HepG2 (cell line): ENCODE data around the gene ZNF593OS. TPM values are rescaled to one million over a fixed set of nuclear protein-coding genes. Genes with fewer than 3 reads are reported as not detected.

Source experiments
- ATAC-seq: fragments of 200-7000 bp; cut with Tn5 transposase; 3 replicates; pipeline ENCODE4 v1.9.1; 2020; ENCODE audit warnings: mild to moderate bottlenecking, moderate library complexity
- BruUV-seq: library from RNA; stranded (reverse); fragments of 400-500 nt; replicated peaks from 2 replicates; lab custom pipeline; 2021; lab: Mats Ljungman, UMichigan
- CTCF ChIA-PET: fragments of 300-600 bp; formaldehyde crosslinking; extraction: SDS; loops from one replicate; lab custom pipeline; 2021; ENCODE audit warnings: low total read pairs, inconsistent platforms, low intra/inter-chr PET ratio; lab: Yijun Ruan, JAX
- POLR2A ChIA-PET: fragments of 350-600 bp; sonication (Branson Sonifier 250); formaldehyde crosslinking; loops from one replicate; lab custom pipeline; 2020; ENCODE audit warnings: antibody characterized with exemption, inconsistent platforms; lab: Yijun Ruan, JAX
- DNase-seq: peaks from one replicate; pipeline ENCODE4 v3.0.0-alpha.2; 2015; ENCODE audit warnings: low spot score
- FAIRE-seq: peaks from 3 replicates; lab custom pipeline; 2011; peaks lifted over from hg19 to GRCh38; lab: Jason Lieb, UNC
- H2AFZ ChIP-seq: one replicate; pipeline ENCODE4 v1.6.1; 2011; ENCODE audit warnings: low read length, inconsistent platforms
- H3K27ac ChIP-seq: fragments of 300-600 bp; 3 replicates; pipeline ENCODE4 v1.8.0; 2011; ENCODE audit warnings: mixed run types, mild to moderate bottlenecking, mixed read lengths, low read length, inconsistent platforms; ENCODE audit not compliant: insufficient read depth; ENCODE audit errors: extremely low read length
- H3K27me3 ChIP-seq, 2 experiments: fragments of 200-600 bp in 1 of 2; 2 replicates in 1 of 2; 3 replicates in 1 of 2; pipeline versions ENCODE4 v1.6.0 to v1.8.0; 2011; ENCODE audit warnings: low read length in 2 of 2, mild to moderate bottlenecking in 2 of 2, moderate library complexity in 2 of 2, inconsistent platforms in 1 of 2; ENCODE audit not compliant: insufficient read depth in 2 of 2, control insufficient read depth in 1 of 2
- H3K36me3 ChIP-seq, 2 experiments: fragments of 200-600 bp in 1 of 2; replicated peaks in 1 of 2; 2 replicates in 1 of 2; 3 replicates in 1 of 2; pipeline versions ENCODE4 v1.5.1 to v1.8.0; 2011; ENCODE audit warnings: low read length in 2 of 2, inconsistent platforms in 1 of 2; ENCODE audit not compliant: insufficient read depth in 2 of 2, control insufficient read depth in 1 of 2
- H3K4me1 ChIP-seq: 2 replicates; pipeline ENCODE4 v1.5.1; 2012; ENCODE audit warnings: low read length, inconsistent platforms; ENCODE audit not compliant: insufficient read depth
- H3K4me2 ChIP-seq: 2 replicates; pipeline ENCODE4 v1.6.0; 2011; ENCODE audit warnings: low read depth, low read length, inconsistent platforms
- H3K4me3 ChIP-seq, 3 experiments: fragments of 200-600 bp in 1 of 3; sonication (generic), shearing (Covaris generic) in 1 of 3; replicated peaks in 1 of 3; 2 replicates each; pipeline ENCODE4 v1.5.1; 2011 to 2016; ENCODE audit warnings: low read length in 3 of 3, inconsistent platforms in 2 of 3, low read depth in 2 of 3, mild to moderate bottlenecking in 2 of 3, control low read depth in 1 of 3, mixed read lengths in 1 of 3; ENCODE audit not compliant: insufficient read depth in 1 of 3
- H3K79me2 ChIP-seq: one replicate; pipeline ENCODE4 v1.6.1; 2011; ENCODE audit warnings: low read length, inconsistent platforms; ENCODE audit not compliant: insufficient read depth
- H3K9ac ChIP-seq: 2 replicates; pipeline ENCODE4 v1.6.0; 2011; ENCODE audit warnings: mild to moderate bottlenecking, low read depth, low read length, inconsistent platforms; ENCODE audit not compliant: insufficient read depth
- H3K9me3 ChIP-seq: 2 replicates; pipeline ENCODE4 v1.5.1; 2012; ENCODE audit warnings: mild to moderate bottlenecking, low read length
- H4K20me1 ChIP-seq: 2 replicates; pipeline ENCODE4 v1.6.0; 2011; ENCODE audit warnings: inconsistent platforms, mild to moderate bottlenecking, low read length, moderate library complexity; ENCODE audit not compliant: insufficient read depth
- CCAR2 ChIP-seq: fragments of 200-400 bp; formaldehyde crosslinking; optimal IDR thresholded peaks from 2 replicates; pipeline ENCODE3; 2018; ENCODE audit warnings: low read depth, mild to moderate bottlenecking, low read length, moderate library complexity
- CSRNP2 ChIP-seq: sonication (generic); formaldehyde crosslinking; conservative IDR thresholded peaks from 2 replicates; pipeline ENCODE4 v1.8.0; 2022; ENCODE audit warnings: low read depth, missing genetic modification reagents
- GLI4 ChIP-seq: sonication (generic); formaldehyde crosslinking; IDR thresholded peaks from 2 replicates; pipeline ENCODE4 v1.5.1; 2020; ENCODE audit warnings: missing genetic modification reagents, mild to moderate bottlenecking, moderate library complexity, borderline replicate concordance
- KLF9 ChIP-seq: IDR thresholded peaks from 2 replicates; pipeline ENCODE4 v1.6.1; 2016; ENCODE audit warnings: low read depth
- TRIM24 ChIP-seq: sonication (generic); formaldehyde crosslinking; IDR thresholded peaks from 2 replicates; pipeline ENCODE4 v1.8.0; 2022; ENCODE audit warnings: mild to moderate bottlenecking, missing genetic modification reagents
- ZNF124 ChIP-seq: sonication (generic); formaldehyde crosslinking; IDR thresholded peaks from 2 replicates; pipeline ENCODE4 v1.4.0; 2020; ENCODE audit warnings: missing genetic modification reagents
- ZNF609 ChIP-seq: sonication (generic); formaldehyde crosslinking; IDR thresholded peaks from 2 replicates; pipeline ENCODE4 v1.4.0; 2020; ENCODE audit warnings: mild to moderate bottlenecking, missing genetic modification reagents, borderline replicate concordance
- ZNF746 ChIP-seq: sonication (generic); formaldehyde crosslinking; IDR thresholded peaks from 2 replicates; pipeline ENCODE4 v1.8.0; 2022; ENCODE audit warnings: mild to moderate bottlenecking, missing genetic modification reagents
- WGBS: methylation state at CpG from one replicate; pipeline ENCODE4 v1.1.6; 2017; ENCODE audit warnings: low lambda C conversion rate; 5-methylcytosine and 5-hydroxymethylcytosine counted together
- in situ Hi-C: cut with HindIII; loops from 2 replicates; pipeline ENCODE4 v1.10.0; 2017; ENCODE audit warnings: low pct_unique_long_range_greater_than_20kb; ENCODE audit not compliant: extremely low pct_ligation_motif_present
- intact Hi-C: fragments of 100-400 bp; cut with micrococcal nuclease; formaldehyde crosslinking; loops from one replicate; pipeline ENCODE4 v1.10.0; 2022; ENCODE audit not compliant: unreplicated experiment
- polyA plus RNA-seq, 8 experiments: library from polyadenylated mRNA; depleted of rRNA in 3 of 8; stranded (reverse) in 7 of 8; unstranded in 1 of 8; fragments of >200 nt; fragmentation: Illumina TruSeq in 4 of 8; extraction: Trizol in 4 of 8; gene quantifications; 2 replicates each; pipeline versions ENCODE4 v1.2.1 to v1.2.3, GENCODE V29; 2011 to 2016; ENCODE audit warnings: low read depth in 4 of 8, missing spikeins in 1 of 8, mixed read lengths in 1 of 8; ENCODE audit not compliant: insufficient read depth in 1 of 8
- total RNA-seq, 5 experiments: library from RNA; depleted of rRNA; stranded (reverse); fragments of >200 nt; fragmentation: Illumina TruSeq; extraction: Trizol; gene quantifications; 2 replicates each; pipeline ENCODE4 v1.2.3, GENCODE V29; 2016; ENCODE audit warnings: low read depth in 1 of 5

Gene ZNF593OS
- total and polyA plus RNA-seq, 2 of the 13 experiments (the other 11 are each of a cell fraction or from before 2014, with no cell fraction given), result not detected

- Histone ChIP-seq H3K36me3 (no peaks in the 10 kb centered on the region), H3K27me3 (peaks cover 0 to 6% of the 10 kb centered on the region in 2 experiments; a peak in 3 of 5 replicates), H3K4me2 (peak overlapping the region; percentile 94), H3K27ac (peak overlapping the region; percentile 60), H3K9ac (peak overlapping the region; percentile 88), H2AFZ (no peak overlapping the region), H4K20me1 (no peaks in the 10 kb centered on the region), H3K79me2 (peaks cover 7% of the 10 kb centered on the region), H3K4me1 (peaks cover 21% of the 10 kb centered on the region), H3K4me3 (peak overlapping the region; percentile 83 to 91 (median 90)), H3K9me3 (no peaks in the 10 kb centered on the region)
- ChIA-PET POLR2A (interaction anchor here (0.6 to 1.6 kb wide), 9 partner anchors 8 to 350 kb away, joined by 3 to 31 read pairs (median 3); partner anchors contain the start of genes CEP85, MTFR1L and PDIK1L), CTCF (interaction anchor here (2.3 kb wide), 1 partner anchor 63 kb away, joined by 11 read pairs; the partner anchor contains the start of gene CEP85)
- 30% methylated on average over 8 of the region's 9 CpGs for WGBS
- no TSS peak for BruUV-seq
- ATAC-seq, result peak; percentile 4; the same call in 1 of the 3 replicates
- in situ Hi-C loops, result no loop called here
- DNase-seq, result no peak
- no peak for FAIRE-seq
- intact Hi-C loops, result no loop called here
- TF ChIP-seq ZNF124 (CRISPR knock-in tag) (no peak), TRIM24 (CRISPR knock-in tag) (no peak), CCAR2 (no peak)
These were observed 1.2 kb downstream of the ZNF593OS start for GRCh38 chr1:26170472-26170821.

GRCh38 chr1:26169669-26170471, 1.8 kb downstream of the ZNF593OS start, which contains the start of gene ZNF593:
Gene ZNF593, plus strand, starts transcription at chr1:26169908. Its CDS starts 76 bp downstream, at chr1:26169984.
- H3K27me3 ChIP-seq, result peaks cover 0 to 9% of the 10 kb centered on the region in 2 experiments; a peak in 4 of 5 replicates
- peak within 1 kb of the TSS; percentile 88 for H3K9ac ChIP-seq
- ChIA-PET POLR2A (interaction anchor here (0.6 to 1.6 kb wide), 12 partner anchors 9 to 350 kb away, joined by 3 to 31 read pairs (median 4); partner anchors contain the start of genes CEP85, DHDDS, MTFR1L and PDIK1L), CTCF (interaction anchor here (2.3 kb wide), 1 partner anchor 64 kb away, joined by 11 read pairs; the partner anchor contains the start of gene CEP85)
- peak within 1 kb of the TSS; percentile 60 for H3K27ac ChIP-seq
- H3K4me1 ChIP-seq, result peaks cover 27% of the 10 kb centered on the region
- peak within 1 kb of the TSS; percentile 83 to 91 (median 90) for H3K4me3 ChIP-seq
- H3K36me3 ChIP-seq, result no peaks in the 10 kb centered on the region
- 0% methylated on average over 12 of the region's 76 CpGs for WGBS
- in situ Hi-C loops, result loop anchor here (10.0 kb wide), 1 partner anchor 275 kb away; no protein-coding TSS in a partner anchor
- DNase-seq (peak; percentile 80), ATAC-seq (peak; percentile 93), FAIRE-seq (no peak)
- TSS peak; percentile 91 for BruUV-seq
- H3K79me2 ChIP-seq, result peaks cover 7% of the 10 kb centered on the region
- no peaks in the 10 kb centered on the region for H4K20me1 ChIP-seq
- peak within 1 kb of the TSS; percentile 57 for H2AFZ ChIP-seq
- intact Hi-C loops, result loop anchor here (2.0 kb wide), 1 partner anchor 63 kb away; no protein-coding TSS in a partner anchor
- peak within 1 kb of the TSS; percentile 94 for H3K4me2 ChIP-seq
- H3K9me3 ChIP-seq, result no peaks in the 10 kb centered on the region
- TF ChIP-seq CSRNP2 (CRISPR knock-in tag) (no peak), ZNF746 (peak; percentile 77; the same call in 1 of the 2 replicates), GLI4 (CRISPR knock-in tag) (peak; percentile 86; the same call in 1 of the 2 replicates), ZNF609 (no peak), KLF9 (CRISPR knock-in tag) (no peak)
